GM12878 (cell line): Measurements from ENCODE around the gene DLG2. TPM values are rescaled to one million over a fixed set of nuclear protein-coding genes. Genes with fewer than 3 reads are reported as not detected.

ENCODE experiments used
- ATAC-seq: fragments of 200-7000 bp; cut with Tn5 transposase; 3 replicates; pipeline ENCODE4 v1.9.1; 2020; ENCODE audit warnings: mild to moderate bottlenecking, moderate library complexity
- BruUV-seq: library from RNA; stranded (reverse); fragments of 400-500 nt; replicated peaks from 2 replicates; lab custom pipeline; 2021; lab: Mats Ljungman, UMichigan
- CTCF ChIA-PET: fragments of 300-600 bp; sonication (Branson Sonifier 250); formaldehyde crosslinking; extraction: SDS; loops from one replicate; lab custom pipeline; 2021; ENCODE audit warnings: inconsistent platforms; lab: Yijun Ruan, JAX
- POLR2A ChIA-PET: fragments of 350-600 bp; formaldehyde crosslinking; extraction: SDS; loops from one replicate; lab custom pipeline; 2021; ENCODE audit warnings: inconsistent platforms; lab: Charles Lee
- RAD21 ChIA-PET: fragments of 300-600 bp; sonication (Branson Sonifier 250); formaldehyde crosslinking; loops from one replicate; lab custom pipeline; 2023; ENCODE audit warnings: antibody characterized with exemption; ENCODE audit not compliant: unreplicated experiment; lab: Charles Lee
- SMC1A ChIA-PET: fragments of 300-600 bp; sonication (Branson Sonifier 250); formaldehyde crosslinking; loops from one replicate; lab custom pipeline; 2023; ENCODE audit not compliant: unreplicated experiment, uncharacterized antibody; lab: Charles Lee
- DNase-seq: peaks from one replicate; pipeline ENCODE4 v3.0.0-alpha.2; 2011; ENCODE audit warnings: low read depth, low spot score
- FAIRE-seq: peaks from 3 replicates; lab custom pipeline; 2011; peaks lifted over from hg19 to GRCh38; lab: Jason Lieb, UNC
- H2AFZ ChIP-seq: 2 replicates; pipeline ENCODE4 v1.6.0; 2011; ENCODE audit warnings: low read depth, low read length, control low read depth; ENCODE audit not compliant: control insufficient read depth
- H3K27ac ChIP-seq: 2 replicates; pipeline ENCODE4 v1.5.1; 2011; ENCODE audit warnings: control low read depth; ENCODE audit not compliant: control insufficient read depth, insufficient read depth
- H3K27me3 ChIP-seq, 2 experiments: replicated peaks in 1 of 2; 2 replicates each; pipeline versions ENCODE4 v1.6.0 to v1.6.1; 2011; ENCODE audit warnings: low read length in 1 of 2; ENCODE audit not compliant: control insufficient read depth in 2 of 2, insufficient read depth in 2 of 2
- H3K36me3 ChIP-seq, 2 experiments: 2 replicates each; pipeline ENCODE4 v1.5.1; 2011; ENCODE audit warnings: low read length in 1 of 2; ENCODE audit not compliant: control insufficient read depth in 2 of 2, insufficient read depth in 2 of 2
- H3K4me1 ChIP-seq: 2 replicates; pipeline ENCODE4 v1.6.1; 2011; ENCODE audit warnings: mild to moderate bottlenecking, low read length, moderate library complexity, mixed read lengths; ENCODE audit not compliant: control insufficient read depth, insufficient read depth
- H3K4me2 ChIP-seq: 2 replicates; pipeline ENCODE4 v1.6.0; 2011; ENCODE audit warnings: control low read depth; ENCODE audit not compliant: control insufficient read depth, insufficient read depth
- H3K4me3 ChIP-seq: fragments of 200-600 bp; sonication (generic); 2 replicates; pipeline ENCODE4 v1.5.1; 2016
- H3K79me2 ChIP-seq: 2 replicates; pipeline ENCODE4 v1.6.0; 2011; ENCODE audit warnings: low read length; ENCODE audit not compliant: control insufficient read depth, insufficient read depth
- H3K9ac ChIP-seq: 2 replicates; pipeline ENCODE4 v1.8.0; 2011; ENCODE audit warnings: low read length, control low read depth, mixed read lengths; ENCODE audit not compliant: control insufficient read depth, insufficient read depth
- H3K9me3 ChIP-seq: replicated peaks from 3 replicates; pipeline ENCODE4 v1.5.1; 2011; ENCODE audit warnings: mild to moderate bottlenecking, low read length; ENCODE audit not compliant: control insufficient read depth, insufficient read depth
- H4K20me1 ChIP-seq: 2 replicates; pipeline ENCODE4 v1.6.0; 2011; ENCODE audit not compliant: control insufficient read depth, insufficient read depth
- ASH2L ChIP-seq: fragments of 300-600, 200-600 bp; sonication (generic); IDR thresholded peaks from 2 replicates; pipeline ENCODE4 v1.6.1; 2017; ENCODE audit warnings: low read depth, mild to moderate bottlenecking, borderline replicate concordance
- CEBPB ChIP-seq, 2 experiments: fragments of 150-350 bp in 1 of 2; IDR thresholded peaks; 2 replicates each; pipeline ENCODE4 v1.6.1; 2012 to 2014; ENCODE audit warnings: low read depth in 2 of 2, low read length in 2 of 2, borderline replicate concordance in 1 of 2, inconsistent platforms in 1 of 2
- CREB1 ChIP-seq: IDR thresholded peaks from 2 replicates; pipeline ENCODE4 v1.6.1; 2012; ENCODE audit warnings: low read depth, mild to moderate bottlenecking, inconsistent platforms
- EED ChIP-seq: sonication (generic); IDR thresholded peaks from 2 replicates; pipeline ENCODE4 v1.6.1; 2016; ENCODE audit warnings: antibody characterized with exemption, low read depth
- GATAD2B ChIP-seq: fragments of 450-650 bp; conservative IDR thresholded peaks from 2 replicates; pipeline ENCODE4 v1.6.1; 2017; ENCODE audit warnings: low read depth, mild to moderate bottlenecking, moderate library complexity
- LARP7 ChIP-seq: fragments of 450-650 bp; IDR thresholded peaks from 2 replicates; pipeline ENCODE4 v1.6.1; 2017; ENCODE audit warnings: mild to moderate bottlenecking
- MYC ChIP-seq: IDR thresholded peaks from 2 replicates; pipeline ENCODE4 v1.6.1; 2011; ENCODE audit warnings: mild to moderate bottlenecking, low read length, moderate library complexity, inconsistent platforms; ENCODE audit not compliant: insufficient read depth, insufficient replicate concordance, insufficient read length, severe bottlenecking
- NR2C1 ChIP-seq: fragments of 450-650 bp; IDR thresholded peaks from 2 replicates; pipeline ENCODE4 v1.6.1; 2017; ENCODE audit warnings: antibody characterized with exemption, mild to moderate bottlenecking, moderate library complexity
- STAT1 ChIP-seq: fragments of 450-650 bp; conservative IDR thresholded peaks from 2 replicates; pipeline ENCODE4 v1.6.1; 2014; ENCODE audit warnings: antibody characterized with exemption, mild to moderate bottlenecking
- YY1 ChIP-seq: IDR thresholded peaks from 2 replicates; pipeline ENCODE4 v1.6.1; 2011; ENCODE audit warnings: low read depth, mild to moderate bottlenecking, low read length
- ZZZ3 ChIP-seq: IDR thresholded peaks from 2 replicates; pipeline ENCODE4 v1.6.1; 2011; ENCODE audit warnings: low read depth; ENCODE audit not compliant: control insufficient read depth, insufficient read length
- WGBS: methylation state at CpG from one replicate; pipeline ENCODE4 v1.1.6; 2016; ENCODE audit warnings: low lambda C conversion rate; ENCODE audit not compliant: insufficient replicate concordance, insufficient coverage; ENCODE audit errors: missing lambda C conversion rate; 5-methylcytosine and 5-hydroxymethylcytosine counted together
- in situ Hi-C: fragments of 300-500 bp; cut with MboI; formaldehyde crosslinking; loops from 9 replicates; pipeline ENCODE4 v1.14.3; 2018; ENCODE audit warnings: mixed read lengths
- intact Hi-C: fragments of 100-400 bp; cut with micrococcal nuclease; formaldehyde crosslinking; loops from one replicate; pipeline ENCODE4 v1.14.2; 2022; ENCODE audit not compliant: unreplicated experiment
- polyA plus RNA-seq, 11 experiments: library from polyadenylated mRNA; depleted of rRNA in 4 of 11; unstranded in 6 of 11; stranded (reverse) in 5 of 11; fragments of >200 nt; fragmentation: Nextera tagmentation in 4 of 11; fragmentation: Illumina TruSeq in 1 of 11; extraction: Ambion mirVana in 4 of 11; extraction: Trizol in 1 of 11; gene quantifications; 1 replicate in 1 of 11; 2 replicates in 10 of 11; pipeline versions ENCODE4 v1.2.1 to v1.2.3, GENCODE V29; 2011 to 2016; ENCODE audit warnings: inconsistent platforms in 2 of 11, missing spikeins in 2 of 11, low read depth in 1 of 11
- total RNA-seq, 4 experiments: library from RNA; depleted of rRNA in 3 of 4; stranded (reverse); fragments of >200 nt in 3 of 4; fragmentation: Illumina TruSeq in 1 of 4; extraction: Trizol in 1 of 4; gene quantifications; 2 replicates each; pipeline versions ENCODE4 v1.2.1 to v1.2.3, GENCODE V29; 2013 to 2021
- TF ChIP-seq, protein P1 (sequence below): IDR thresholded peaks from 2 replicates; pipeline ENCODE4 v1.6.1; 2012; ENCODE audit warnings: improper control_type of control experiment, low read depth, low read length; ENCODE audit not compliant: insufficient replicate concordance

DLG2 gene
- total and polyA plus RNA-seq, 10 of the 15 experiments (the other 5 are each of a cell fraction or from before 2014, with no cell fraction given), result 0.09 to 0.98 (median 0.35) TPM

DNA sequence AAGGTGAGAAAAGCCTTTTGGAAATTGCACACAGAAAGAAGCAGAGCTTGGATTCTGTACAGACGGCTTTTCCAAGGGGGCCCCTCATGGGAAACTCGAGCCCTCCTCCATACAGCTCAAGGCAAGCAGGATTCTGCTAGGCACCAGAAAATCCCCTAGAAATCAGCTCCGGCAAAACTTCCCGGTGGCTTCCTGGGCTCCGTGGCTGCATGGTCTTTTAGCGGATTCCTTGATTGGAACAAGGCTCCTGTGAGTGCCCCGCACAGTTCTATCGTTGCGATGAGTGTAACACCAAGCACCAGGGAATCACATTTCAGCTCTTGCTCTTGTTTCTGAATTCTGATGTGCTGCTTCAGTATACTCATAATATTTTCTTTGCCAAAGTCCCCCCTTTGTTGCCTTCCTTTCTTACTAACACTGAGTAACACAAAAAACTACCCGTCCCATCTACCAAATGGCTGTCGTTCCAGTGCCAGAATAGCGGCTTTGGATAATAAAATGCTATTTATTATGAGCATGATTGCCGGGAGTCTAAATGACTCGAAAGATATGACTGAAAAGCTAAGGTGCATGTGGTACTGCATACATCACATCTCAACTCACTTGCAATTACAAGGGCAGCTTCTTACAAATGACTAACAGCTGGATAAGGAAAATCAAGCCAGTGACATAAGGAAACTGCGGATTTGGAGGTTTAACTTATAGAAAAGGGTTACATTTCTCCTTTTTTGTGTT is 494.1 kb downstream of the DLG2 start (continued):
- TF ChIP-seq, protein P1, sequence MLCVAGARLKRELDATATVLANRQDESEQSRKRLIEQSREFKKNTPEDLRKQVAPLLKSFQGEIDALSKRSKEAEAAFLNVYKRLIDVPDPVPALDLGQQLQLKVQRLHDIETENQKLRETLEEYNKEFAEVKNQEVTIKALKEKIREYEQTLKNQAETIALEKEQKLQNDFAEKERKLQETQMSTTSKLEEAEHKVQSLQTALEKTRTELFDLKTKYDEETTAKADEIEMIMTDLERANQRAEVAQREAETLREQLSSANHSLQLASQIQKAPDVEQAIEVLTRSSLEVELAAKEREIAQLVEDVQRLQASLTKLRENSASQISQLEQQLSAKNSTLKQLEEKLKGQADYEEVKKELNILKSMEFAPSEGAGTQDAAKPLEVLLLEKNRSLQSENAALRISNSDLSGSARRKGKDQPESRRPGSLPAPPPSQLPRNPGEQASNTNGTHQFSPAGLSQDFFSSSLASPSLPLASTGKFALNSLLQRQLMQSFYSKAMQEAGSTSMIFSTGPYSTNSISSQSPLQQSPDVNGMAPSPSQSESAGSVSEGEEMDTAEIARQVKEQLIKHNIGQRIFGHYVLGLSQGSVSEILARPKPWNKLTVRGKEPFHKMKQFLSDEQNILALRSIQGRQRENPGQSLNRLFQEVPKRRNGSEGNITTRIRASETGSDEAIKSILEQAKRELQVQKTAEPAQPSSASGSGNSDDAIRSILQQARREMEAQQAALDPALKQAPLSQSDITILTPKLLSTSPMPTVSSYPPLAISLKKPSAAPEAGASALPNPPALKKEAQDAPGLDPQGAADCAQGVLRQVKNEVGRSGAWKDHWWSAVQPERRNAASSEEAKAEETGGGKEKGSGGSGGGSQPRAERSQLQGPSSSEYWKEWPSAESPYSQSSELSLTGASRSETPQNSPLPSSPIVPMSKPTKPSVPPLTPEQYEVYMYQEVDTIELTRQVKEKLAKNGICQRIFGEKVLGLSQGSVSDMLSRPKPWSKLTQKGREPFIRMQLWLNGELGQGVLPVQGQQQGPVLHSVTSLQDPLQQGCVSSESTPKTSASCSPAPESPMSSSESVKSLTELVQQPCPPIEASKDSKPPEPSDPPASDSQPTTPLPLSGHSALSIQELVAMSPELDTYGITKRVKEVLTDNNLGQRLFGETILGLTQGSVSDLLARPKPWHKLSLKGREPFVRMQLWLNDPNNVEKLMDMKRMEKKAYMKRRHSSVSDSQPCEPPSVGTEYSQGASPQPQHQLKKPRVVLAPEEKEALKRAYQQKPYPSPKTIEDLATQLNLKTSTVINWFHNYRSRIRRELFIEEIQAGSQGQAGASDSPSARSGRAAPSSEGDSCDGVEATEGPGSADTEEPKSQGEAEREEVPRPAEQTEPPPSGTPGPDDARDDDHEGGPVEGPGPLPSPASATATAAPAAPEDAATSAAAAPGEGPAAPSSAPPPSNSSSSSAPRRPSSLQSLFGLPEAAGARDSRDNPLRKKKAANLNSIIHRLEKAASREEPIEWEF, result no peak
- no peak for TF ChIP-seq EED
- TF ChIP-seq NR2C1, result no peak
- TF ChIP-seq YY1, result no peak

DNA sequence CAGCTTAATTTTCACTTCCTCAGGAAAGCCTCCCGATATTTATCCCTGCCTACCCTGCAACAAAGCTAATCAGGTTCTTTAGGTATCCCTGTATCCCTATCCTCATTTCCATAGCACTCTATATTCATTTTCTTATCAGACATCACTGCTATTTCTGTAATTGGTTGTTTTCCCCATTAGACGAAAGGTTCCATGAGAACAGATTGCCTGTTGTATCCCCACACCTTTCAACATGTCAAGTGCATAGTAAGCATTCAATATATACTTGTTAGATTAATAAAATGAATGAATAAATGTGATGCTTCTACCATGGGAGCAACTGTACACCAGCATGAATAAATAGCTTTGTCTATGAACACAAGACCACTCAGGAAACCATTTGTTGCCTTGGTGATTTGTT is 499.8 kb downstream of the DLG2 start:
- CTCF ChIA-PET, result no interaction called here
- no TSS peak for BruUV-seq
- TF ChIP-seq, protein P1, result no peak
- TF ChIP-seq ZZZ3 (no peak), MYC (no peak), GATAD2B (no peak), CEBPB (IDR thresholded peaks at IDR 0.05; ENCODE audit: borderline replicate concordance in 1 of 2, low read depth in 2 of 2, low read length in 2 of 2) (no peak), STAT1 (no peak), CREB1 (no peak), LARP7 (no peak), ASH2L (no peak)

More for the DNA sequence above, 499.8 kb downstream of the DLG2 start:
- Histone ChIP-seq H3K4me2 (peak overlapping the region; percentile 9; the same call in 1 of the 2 replicates), H3K4me1 (peaks cover 10% of the 10 kb centered on the region), H3K9me3 (no peaks in the 10 kb centered on the region), H2AFZ (peak overlapping the region; percentile 4; the same call in 1 of the 2 replicates), H3K27ac (no peak overlapping the region), H3K27me3 (no peaks in the 10 kb centered on the region), H4K20me1 (no peaks in the 10 kb centered on the region), H3K36me3 (no peaks in the 10 kb centered on the region), H3K4me3 (no peak overlapping the region), H3K79me2 (no peaks in the 10 kb centered on the region), H3K9ac (no peak overlapping the region)
- DNase-seq, result no peak
- ChIA-PET RAD21 (interaction anchor here (1.0 kb wide), 1 partner anchor 18 kb away, joined by 4 read pairs; no protein-coding TSS in a partner anchor), SMC1A (interaction anchor here (0.7 to 2.2 kb wide), 9 partner anchors 8 to 143 kb away, joined by 3 to 6 read pairs (median 3); no protein-coding TSS in a partner anchor), POLR2A (no interaction called here)
- WGBS, result 0% methylated on average over 2 of the region's 2 CpGs
- in situ Hi-C loops (no loop called here), intact Hi-C loops (no loop called here)
- no peak for FAIRE-seq
- ATAC-seq, result no peak
